Left colon (tissue), 2 donors: Measurements from ENCODE around the gene NRXN3. TPM values are rescaled to one million over a fixed set of nuclear protein-coding genes. Genes with fewer than 3 reads are reported as not detected.
"Not testable (repeated sequence)": the region's sequence is repeated elsewhere in the genome, so short reads cannot be mapped to it uniquely, and the experiment has no call there.

Source experiments
- ATAC-seq: fragments of 200-7000 bp; cut with Tn5 transposase; one replicate; pipeline ENCODE4 v1.9.1; 2020; ENCODE audit warnings: mild to moderate bottlenecking, moderate library complexity
- DNase-seq, 2 donors: peaks; one replicate each; pipeline ENCODE4 v3.0.0-alpha.2; 2020
- intact Hi-C, 2 donors: fragments of 100-400 bp; cut with DNase I in 1 of 2; cut with micrococcal nuclease in 1 of 2; formaldehyde crosslinking; loops; one replicate each; pipeline versions ENCODE4 v1.11.2 to v1.14.0; 2022; cut with DNase I, micrococcal nuclease
- total RNA-seq, 2 donors: library from RNA; stranded (reverse); fragmentation: NEBNext Ultra II Directional; extraction: Animal tissue kit (Norgen Biotek cat#: 25700); gene quantifications; one replicate each; pipeline ENCODE4 v1.2.1, GENCODE V29; 2021
- donor health status: DM: no; HTN: no; CAD: no.
- donor health status: DM: yes; HTN: yes; CAD: no.

The NRXN3 gene
- total RNA-seq, 2 donors from 2014 or later = 1.8 to 5.6 TPM

GRCh38 chr14:79091381-79091963 is 921.3 kb downstream of the NRXN3 start:
- intact Hi-C loops = no loop called here
- no peak for DNase-seq
- ATAC-seq = no peak

GRCh38 chr14:79093531-79093930 is 923.4 kb downstream of the NRXN3 start:
- intact Hi-C loops = no loop called here
- ATAC-seq (no peak), DNase-seq (no peak)

GRCh38 chr14:79094951-79095350 is 924.8 kb downstream of the NRXN3 start:
- DNase-seq (no peak), ATAC-seq (no peak)
- intact Hi-C loops = no loop called here

GRCh38 chr14:79096811-79097210 is 926.6 kb downstream of the NRXN3 start:
- DNase-seq (no peak), ATAC-seq (no peak)
- intact Hi-C loops = no loop called here

GRCh38 chr14:79098324-79098723 is 928.2 kb downstream of the NRXN3 start:
- intact Hi-C loops = no loop called here
- no peak for DNase-seq
- no peak for ATAC-seq

GRCh38 chr14:79100578-79100977 is 930.4 kb downstream of the NRXN3 start:
- DNase-seq = no peak
- intact Hi-C loops = no loop called here
- ATAC-seq = no peak

- DNase-seq = no peak
- intact Hi-C loops = no loop called here
- no peak for ATAC-seq
Measured at GRCh38 chr14:79101388-79101787, 931.2 kb downstream of the NRXN3 start.

GRCh38 chr14:79103764-79104163 is 933.6 kb downstream of the NRXN3 start:
- intact Hi-C loops = no loop called here
- DNase-seq = no peak
- no peak for ATAC-seq

- DNase-seq, intact Hi-C loops, ATAC-seq: not testable (repeated sequence)
Measured at GRCh38 chr14:79110564-79110963, 940.4 kb downstream of the NRXN3 start.

GRCh38 chr14:79111987-79112501 is 941.9 kb downstream of the NRXN3 start:
- intact Hi-C loops = no loop called here
- DNase-seq (no peak), ATAC-seq (no peak)

GRCh38 chr14:79117561-79117960 is 947.4 kb downstream of the NRXN3 start:
- intact Hi-C loops = no loop called here
- DNase-seq = no peak
- ATAC-seq = no peak

GRCh38 chr14:79118291-79118690 is 948.1 kb downstream of the NRXN3 start:
- intact Hi-C loops = no loop called here

GRCh38 chr14:79134361-79134760 is 964.2 kb downstream of the NRXN3 start:
- no peak for ATAC-seq
- intact Hi-C loops = no loop called here

More at GRCh38 chr14:79118291-79118690, 948.1 kb downstream of the NRXN3 start:
- DNase-seq (no peak), ATAC-seq (no peak)

GRCh38 chr14:79136071-79137044 is 966.2 kb downstream of the NRXN3 start:
- ATAC-seq = no peak
- intact Hi-C loops = no loop called here
- DNase-seq = no peak

More at GRCh38 chr14:79134361-79134760, 964.2 kb downstream of the NRXN3 start:
- no peak for DNase-seq

GRCh38 chr14:79137045-79137430 is 966.9 kb downstream of the NRXN3 start:
- intact Hi-C loops = no loop called here
- ATAC-seq (no peak), DNase-seq (no peak)

GRCh38 chr14:79137836-79138235 is 967.7 kb downstream of the NRXN3 start:
- ATAC-seq = no peak
- intact Hi-C loops = no loop called here
- no peak for DNase-seq

- intact Hi-C loops = no loop called here
- no peak for ATAC-seq
- no peak for DNase-seq
Measured at GRCh38 chr14:79144896-79145295, 974.7 kb downstream of the NRXN3 start.

GRCh38 chr14:79150226-79150625 is 980.1 kb downstream of the NRXN3 start:
- DNase-seq = no peak
- intact Hi-C loops = no loop called here
- no peak for ATAC-seq

- ATAC-seq = no peak
- intact Hi-C loops = no loop called here
Measured at GRCh38 chr14:79157369-79157768, 987.2 kb downstream of the NRXN3 start.

GRCh38 chr14:79161571-79161970 is 991.4 kb downstream of the NRXN3 start:
- DNase-seq = no peak
- intact Hi-C loops = no loop called here
- ATAC-seq = no peak

More at GRCh38 chr14:79157369-79157768, 987.2 kb downstream of the NRXN3 start:
- no peak for DNase-seq
